Stomach (tissue), 4 donors: ENCODE results near the gene ADSS1.

Experiments
- CTCF ChIP-seq, 7 experiments: fragments of 450-650 bp in 4 of 7; fragments of 200-600 bp in 3 of 7; sonication (generic) in 3 of 7; IDR thresholded peaks; one replicate each; pipeline ENCODE4 v1.5.1; 2016 to 2019; ENCODE audit warnings: antibody characterized with exemption in 7 of 7, control low read depth in 2 of 7, mild to moderate bottlenecking in 1 of 7
- EP300 ChIP-seq: sonication (generic); formaldehyde crosslinking; IDR thresholded peaks from one replicate; pipeline ENCODE4 v1.6.1; 2017; ENCODE audit warnings: antibody characterized with exemption
- POLR2A ChIP-seq, 4 donors: fragments of 450-650 bp; IDR thresholded peaks; one replicate each; pipeline ENCODE4 v1.6.1; 2016; ENCODE audit warnings: antibody characterized with exemption in 4 of 4, control low read depth in 2 of 4, mild to moderate bottlenecking in 1 of 4, moderate library complexity in 1 of 4
- POLR2AphosphoS5 ChIP-seq, 3 donors: sonication (generic); formaldehyde crosslinking; IDR thresholded peaks; one replicate each; pipeline ENCODE4 v1.6.1; 2016; ENCODE audit warnings: antibody characterized with exemption in 3 of 3

DNA sequence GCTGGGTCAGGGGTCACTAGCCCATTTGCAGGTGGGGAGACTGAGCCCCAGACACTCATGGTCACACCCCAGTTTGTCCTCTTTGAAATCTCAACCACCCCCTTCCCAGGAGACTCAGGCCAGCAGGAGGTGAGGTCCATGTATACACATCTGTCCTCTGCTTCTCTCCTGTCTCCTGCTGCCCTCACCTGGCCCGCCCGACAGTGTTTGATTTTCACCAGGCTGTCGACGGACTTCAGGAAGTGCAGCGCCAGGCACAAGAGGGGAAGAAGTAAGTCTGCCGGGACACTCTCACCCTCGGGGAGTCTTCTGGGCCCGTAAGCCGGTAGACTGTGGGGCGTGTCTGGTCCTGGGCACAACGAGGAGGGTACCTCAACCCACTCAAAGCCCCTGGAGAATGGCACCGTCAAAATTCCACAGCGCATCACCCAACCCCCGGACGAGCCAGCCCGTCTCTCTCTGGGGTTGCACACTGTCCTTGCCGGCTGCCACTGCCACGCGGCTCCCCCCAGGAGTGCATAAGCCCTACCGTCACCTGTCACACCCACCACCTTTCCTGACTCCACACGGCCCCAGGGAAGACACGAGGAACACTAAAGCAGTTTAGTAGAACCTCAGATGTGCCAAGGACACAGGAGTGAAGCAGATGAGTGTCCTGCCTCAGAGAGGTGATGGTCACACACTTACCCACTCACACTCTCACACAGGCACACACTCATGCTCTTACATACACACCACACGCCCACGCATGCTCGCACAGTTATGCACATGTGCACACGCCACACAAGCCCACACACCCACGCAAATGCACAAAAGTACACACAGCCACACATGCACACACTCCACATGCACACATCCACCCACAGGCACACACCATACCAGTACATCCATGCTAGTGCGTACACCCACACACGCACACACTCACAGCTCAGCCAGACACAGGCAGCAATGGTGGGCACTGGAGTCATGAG lies 15.8 kb downstream of the ADSS1 start:
- TF ChIP-seq POLR2A (IDR thresholded peaks at IDR 0.05) (no peak), CTCF (IDR thresholded peaks at IDR 0.05) (no peak), POLR2AphosphoS5 (IDR thresholded peaks at IDR 0.05) (no peak), EP300 (no peak)
